GM18499 (cell line): ENCODE measurements around the gene MYL7.

Experiments used
- ATAC-seq: cut with Tn5 transposase; IDR thresholded peaks from one replicate; pipeline ENCODE4 v1.9.1; 2021; ENCODE audit warnings: moderate number of reproducible peaks; ENCODE audit not compliant: insufficient read depth, unreplicated experiment

MYL7 gene

DNA sequence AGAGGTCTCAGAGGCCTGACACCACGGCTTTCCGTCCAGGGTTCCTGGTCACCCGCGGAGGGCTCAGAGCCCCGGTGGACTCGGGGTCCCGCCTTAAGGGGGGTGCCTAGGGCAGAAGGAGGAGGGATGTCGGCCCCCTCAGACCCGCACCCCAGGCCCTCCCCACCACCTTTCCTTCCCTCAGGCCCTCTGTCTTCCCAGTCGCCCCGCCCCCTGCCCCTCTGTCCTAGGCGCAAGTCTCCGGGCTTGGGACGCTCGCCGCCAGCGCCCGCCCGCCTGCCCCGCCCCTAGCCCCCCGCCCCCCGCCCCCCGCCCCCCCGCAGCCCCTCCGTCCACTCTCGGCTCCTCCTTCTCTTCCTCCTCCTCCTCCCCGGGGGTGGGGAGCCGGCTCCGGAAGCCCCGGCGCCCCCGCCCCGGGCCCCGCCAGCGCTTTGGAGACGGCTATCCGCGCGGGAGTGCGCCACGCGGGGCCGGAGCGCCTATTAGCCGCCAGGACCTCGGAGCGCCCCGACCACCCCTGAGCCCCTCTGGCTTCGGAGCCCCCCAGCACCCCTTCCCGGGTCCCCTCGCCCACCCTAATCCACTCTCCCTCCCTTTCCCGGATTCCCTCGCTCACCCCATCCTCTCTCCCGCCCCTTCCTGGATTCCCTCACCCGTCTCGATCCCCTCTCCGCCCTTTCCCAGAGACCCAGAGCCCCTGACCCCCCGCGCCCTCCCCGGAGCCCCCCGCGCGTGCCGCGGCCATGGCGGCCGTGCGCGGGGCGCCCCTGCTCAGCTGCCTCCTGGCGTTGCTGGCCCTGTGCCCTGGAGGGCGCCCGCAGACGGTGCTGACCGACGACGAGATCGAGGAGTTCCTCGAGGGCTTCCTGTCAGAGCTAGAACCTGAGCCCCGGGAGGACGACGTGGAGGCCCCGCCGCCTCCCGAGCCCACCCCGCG, 36.9 kb downstream of the MYL7 start, which contains the start of gene AEBP1:
AEBP1 (plus strand) TSS at position 423 of the 937 bp plus-strand sequence; CDS start at position 744, 321 bp downstream.
- no peak for ATAC-seq

DNA sequence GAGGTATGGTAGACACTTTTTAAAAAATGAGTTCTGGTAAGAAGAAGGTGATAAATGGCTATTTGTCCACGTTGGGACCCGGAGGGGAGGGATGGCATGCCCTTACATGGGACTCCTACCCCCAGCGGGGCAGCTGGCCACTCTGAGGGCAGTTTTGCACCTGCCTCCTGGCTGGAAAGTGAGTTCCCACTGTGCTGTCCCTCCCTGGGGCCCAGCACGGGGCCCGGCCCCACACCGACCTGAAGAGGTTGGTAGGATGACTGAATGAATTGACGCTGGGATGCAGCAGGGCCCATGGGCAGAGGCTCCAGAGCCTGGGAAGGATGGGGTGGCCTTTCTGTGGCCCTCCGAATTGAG, 37.6 kb downstream of the MYL7 start:
- no peak for ATAC-seq

DNA sequence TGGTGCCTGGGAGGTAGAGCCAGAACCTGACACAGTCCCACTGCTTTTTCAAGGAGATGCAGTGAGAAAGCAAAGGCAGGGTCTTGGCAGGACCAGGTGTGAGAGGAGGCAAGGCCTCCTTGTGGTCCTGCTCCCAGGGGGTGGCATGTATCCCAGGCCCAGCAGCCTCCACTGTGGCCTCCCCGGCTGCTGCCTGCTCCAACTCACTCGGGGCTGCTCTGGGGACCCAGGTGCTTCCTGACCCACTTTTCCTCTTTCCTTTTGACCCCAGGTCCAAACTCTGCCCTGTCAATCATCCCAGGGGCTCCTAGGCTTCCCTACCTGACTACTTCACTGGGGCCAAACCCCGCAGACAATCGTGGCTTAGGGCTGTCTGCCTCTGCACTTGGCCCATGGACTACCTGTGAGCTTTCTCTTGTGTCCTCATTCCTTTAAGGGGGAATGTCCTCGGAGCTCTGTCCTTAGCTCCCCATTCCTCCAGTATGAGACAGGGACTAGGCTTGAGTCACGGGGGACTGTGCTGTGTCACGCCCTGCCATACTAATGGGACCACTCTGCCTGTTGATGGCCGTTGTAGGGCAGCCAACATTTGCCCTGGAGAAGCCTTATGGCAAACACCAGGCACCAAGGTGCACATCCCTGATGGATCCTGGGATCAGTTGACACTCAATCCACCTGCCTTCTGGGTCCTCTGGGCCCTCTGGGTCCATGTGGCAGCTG, 38.1 kb downstream of the MYL7 start:
- no peak for ATAC-seq

GRCh38 chr7:44101966-44102845, 38.9 kb downstream of the MYL7 start:
- ATAC-seq, result no peak

DNA sequence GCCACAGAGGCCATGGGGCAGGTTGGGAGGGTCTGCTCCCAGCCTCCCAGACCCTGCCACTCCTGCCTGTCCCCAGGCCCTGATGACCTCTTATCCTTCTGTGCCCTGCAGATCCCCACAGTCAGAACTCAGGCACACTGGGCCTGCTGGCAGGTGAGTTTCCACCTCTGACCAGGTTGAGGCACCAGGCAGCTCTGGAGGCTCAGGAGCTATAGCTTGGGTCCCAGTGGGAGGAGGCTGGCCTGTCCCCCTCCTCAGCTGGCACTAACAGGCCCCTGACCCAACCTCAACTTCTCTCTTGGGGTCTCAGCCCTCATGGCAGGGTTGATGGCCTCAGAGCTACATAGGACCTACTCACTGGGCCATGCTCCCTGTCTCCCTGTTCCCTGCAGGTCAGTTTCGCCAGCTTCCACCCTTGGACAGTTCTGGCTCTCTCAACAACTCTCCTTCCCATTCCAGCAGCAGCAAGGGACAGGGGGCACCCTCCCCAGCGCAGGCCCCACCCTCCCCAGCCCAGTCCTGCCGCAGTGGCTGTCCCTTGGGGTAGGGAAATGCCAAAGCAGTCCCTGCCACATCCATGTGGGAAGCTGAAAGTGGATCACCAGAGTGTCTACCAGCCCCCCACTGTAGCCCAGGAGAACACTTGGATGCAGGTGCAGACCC, 39.7 kb downstream of the MYL7 start:
- no peak for ATAC-seq

DNA sequence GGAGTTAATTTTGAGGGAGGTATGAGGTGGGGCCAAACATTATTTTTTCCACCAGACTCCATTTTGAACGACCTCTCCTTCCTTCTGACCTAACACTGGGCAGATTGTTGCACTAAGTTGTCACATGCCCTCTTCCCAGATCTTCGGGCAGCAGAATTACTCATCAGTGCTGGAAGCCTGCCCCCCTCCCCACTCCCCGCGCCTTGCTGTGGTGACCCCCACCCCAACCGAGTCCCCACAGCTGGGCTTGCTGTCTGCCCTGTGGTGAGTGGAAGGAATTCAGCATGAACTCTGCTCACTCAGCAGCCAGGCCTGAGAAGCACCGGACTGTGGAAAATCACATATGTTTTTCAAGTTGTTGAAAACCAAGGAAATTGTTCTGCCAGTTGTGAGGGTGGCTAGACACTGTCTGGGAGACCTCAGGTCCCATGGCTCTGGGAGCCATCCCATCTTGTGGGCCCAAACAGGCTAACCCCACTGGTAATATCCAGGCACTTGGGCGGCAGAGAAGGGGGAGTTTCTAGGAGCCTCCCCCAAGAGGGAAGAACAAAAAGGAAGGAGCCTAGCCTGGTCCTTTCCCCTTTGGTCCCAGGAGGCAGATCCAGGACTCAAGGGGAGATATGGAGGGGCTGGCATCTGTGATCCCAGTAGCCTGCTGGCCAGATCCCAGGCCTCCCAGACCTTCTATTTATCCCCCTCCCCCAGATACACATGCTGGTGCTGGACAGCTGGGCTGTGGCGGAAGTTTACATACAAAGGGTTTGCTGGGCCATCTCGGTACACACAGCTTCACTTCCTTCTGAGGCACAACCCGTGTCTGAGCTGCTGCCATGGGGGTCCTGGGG, 40.5 kb downstream of the MYL7 start:
- no peak for ATAC-seq

- ATAC-seq, result no peak
Observed at GRCh38 chr7:44099669-44100068, 41.5 kb downstream of the MYL7 start.

- ATAC-seq, result no peak
Observed at GRCh38 chr7:44098092-44099068, 42.8 kb downstream of the MYL7 start.

- ATAC-seq, result peak; percentile 48
Observed at GRCh38 chr7:44097064-44097932, 43.8 kb downstream of the MYL7 start.

DNA sequence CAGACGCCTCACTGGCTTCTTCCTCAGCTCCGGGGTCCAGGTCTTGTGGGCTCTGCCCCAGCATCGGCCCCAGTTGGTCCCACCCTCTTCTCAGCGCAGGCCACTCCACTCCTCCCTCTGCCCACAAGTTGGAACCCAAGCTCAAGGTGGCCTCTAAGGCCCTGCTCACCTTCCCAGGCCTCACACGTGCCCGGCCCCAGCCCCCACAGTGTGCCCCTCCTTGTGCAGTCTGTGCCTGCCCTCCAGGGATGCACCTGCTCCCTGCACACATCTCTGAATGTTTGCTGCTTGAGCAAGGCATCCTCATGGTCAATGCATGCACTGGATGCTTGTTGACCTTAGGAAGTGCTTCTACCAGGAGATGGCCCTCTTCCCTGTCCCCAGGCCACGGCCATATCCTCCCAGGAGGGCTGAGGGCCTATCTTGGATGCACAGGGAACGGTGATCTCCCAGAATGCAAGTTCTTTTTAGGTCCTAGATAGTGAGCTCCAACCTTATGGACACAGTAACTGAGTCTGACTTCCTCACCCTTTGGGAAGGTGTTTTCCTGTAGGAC, 44.7 kb downstream of the MYL7 start:
- ATAC-seq, result no peak

- ATAC-seq, result no peak
Observed at GRCh38 chr7:44095781-44096180, 45.4 kb downstream of the MYL7 start.

DNA sequence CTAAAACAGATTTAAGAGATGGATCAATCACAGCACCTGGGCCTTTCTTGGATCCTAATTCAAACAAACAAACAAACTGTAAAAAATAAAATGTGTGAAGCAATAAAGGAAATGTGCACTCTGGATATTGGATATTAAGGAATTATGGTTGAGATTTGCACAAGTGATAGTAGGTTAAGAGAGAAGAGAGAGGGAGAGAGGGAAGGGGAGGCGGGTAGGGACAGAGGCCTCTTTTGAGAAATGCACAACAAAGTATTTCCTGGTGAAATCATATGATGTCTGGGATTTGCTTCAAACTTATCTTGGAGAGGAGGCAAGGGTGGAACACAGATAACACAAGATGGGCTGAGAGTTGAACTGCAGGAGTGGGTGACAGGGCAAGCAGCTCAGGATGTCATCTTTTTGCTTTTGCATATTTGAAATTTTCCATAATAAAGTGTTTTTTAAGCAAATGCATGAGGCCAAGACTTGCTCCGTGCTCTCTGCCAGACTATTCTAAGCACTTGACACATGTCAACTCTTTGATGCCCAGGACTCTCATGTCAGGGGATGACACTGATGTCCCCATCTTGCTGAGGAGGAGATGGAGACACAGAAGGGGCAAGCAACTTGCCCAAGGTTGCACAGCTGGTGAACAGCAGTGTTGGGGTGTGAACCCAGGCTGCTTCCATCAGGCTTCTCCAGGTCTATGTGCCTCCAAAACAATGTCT, 46.1 kb downstream of the MYL7 start:
- ATAC-seq, result no peak

DNA sequence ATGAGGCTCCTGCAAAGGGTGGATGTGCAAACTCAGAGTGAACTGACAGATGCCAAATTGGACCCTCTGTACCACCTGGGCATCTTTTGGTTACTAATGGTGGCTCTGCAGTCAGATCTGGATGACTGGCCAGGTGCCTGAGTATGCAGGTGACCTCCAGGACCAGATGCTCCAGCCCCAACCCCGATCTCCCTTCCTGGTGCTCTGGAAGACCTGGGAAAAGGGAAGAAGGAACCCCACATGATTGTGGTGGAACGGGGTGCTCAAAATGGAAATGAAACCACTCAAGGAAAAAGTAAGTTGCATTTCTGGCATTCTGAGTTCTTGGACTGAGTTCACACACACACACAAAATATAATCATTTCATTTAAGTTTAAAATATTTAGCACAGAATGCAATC, 46.8 kb downstream of the MYL7 start:
- no peak for ATAC-seq

DNA sequence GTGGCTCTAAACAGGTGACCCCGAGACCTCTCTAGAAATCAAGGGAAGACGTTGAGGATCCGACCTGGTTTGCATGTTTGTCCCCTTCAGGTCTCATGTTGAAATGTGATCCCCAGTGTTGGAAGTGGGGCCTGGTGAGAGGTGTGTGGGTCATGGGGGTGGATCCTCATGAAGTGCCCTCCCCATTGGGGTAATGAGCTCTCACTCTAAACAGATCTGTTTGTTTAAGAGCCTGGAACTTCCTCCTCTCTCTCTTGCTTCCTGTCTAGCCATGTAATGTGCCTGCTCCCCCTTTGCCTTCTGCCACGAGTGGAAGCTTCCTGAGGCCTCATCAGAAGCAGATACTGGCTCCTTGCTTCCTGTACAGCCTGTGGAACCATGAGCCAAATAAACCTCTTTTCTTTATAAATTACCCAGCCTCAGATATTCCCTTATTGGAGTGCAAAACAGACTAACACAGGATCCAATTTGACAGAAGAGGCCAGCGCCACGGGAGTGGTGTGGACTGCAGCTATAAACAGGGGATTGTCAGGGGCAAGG, 48.0 kb downstream of the MYL7 start:
- ATAC-seq, result no peak
